GM18867 (cell line): ENCODE measurements around the gene KLRC3.
"Not testable (repeated sequence)": the region's sequence is repeated elsewhere in the genome, so short reads cannot be mapped to it uniquely, and the experiment has no call there.

Source experiments
- ATAC-seq: cut with Tn5 transposase; IDR thresholded peaks from one replicate; pipeline ENCODE4 v1.9.1; 2021; ENCODE audit warnings: mild to moderate bottlenecking, moderate library complexity; ENCODE audit not compliant: unreplicated experiment

Gene KLRC3

GRCh38 chr12:10420334-10420733 lies at the start of gene KLRC3:
KLRC3 (minus strand) TSS chr12:10420595; CDS start chr12:10420550, 45 bp downstream.
- not testable (repeated sequence) for ATAC-seq

DNA sequence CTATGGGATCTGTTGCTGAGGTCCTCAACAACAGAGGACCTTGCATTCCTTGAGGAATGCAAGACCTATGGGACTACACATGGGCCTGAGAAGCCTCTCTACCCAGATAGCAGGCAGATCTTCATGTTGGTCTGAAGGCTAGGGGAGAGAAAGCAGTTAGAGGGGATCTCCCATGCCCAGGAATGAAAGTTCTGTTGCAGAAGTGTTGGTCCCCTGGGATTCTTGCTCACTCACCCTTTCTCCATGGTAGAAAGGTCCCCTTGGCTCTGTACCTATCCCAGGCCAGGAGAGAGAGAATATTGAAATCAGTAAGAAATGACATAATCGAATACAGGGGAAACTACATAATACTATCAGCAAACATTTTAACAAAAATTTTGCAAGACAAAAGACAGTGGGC lies 49.3 kb upstream of the KLRC3 start:
- ATAC-seq, result no peak

DNA sequence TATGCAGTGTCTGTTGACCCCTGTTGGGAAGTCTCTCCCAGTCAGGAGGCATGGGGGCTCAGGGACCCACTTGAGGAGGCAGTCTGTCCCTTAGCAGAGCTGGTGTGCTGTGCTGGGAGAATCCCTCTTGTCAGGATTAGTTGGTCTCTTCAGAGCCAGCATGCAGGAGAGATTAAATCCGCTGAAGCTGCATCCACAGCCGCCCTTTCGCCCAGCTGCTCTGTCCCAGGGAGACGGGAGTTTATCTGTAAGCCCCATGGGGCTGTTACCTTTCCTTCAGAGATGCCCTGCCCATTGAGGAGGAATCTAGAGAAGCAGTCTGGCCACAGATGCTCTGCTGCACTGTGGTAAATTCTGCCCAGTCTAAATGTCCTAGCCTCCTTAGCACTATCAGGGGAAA lies 45.9 kb upstream of the KLRC3 start:
- ATAC-seq, result no peak

GRCh38 chr12:10457760-10458159 lies 37.4 kb upstream of the KLRC3 start:
- no peak for ATAC-seq

DNA sequence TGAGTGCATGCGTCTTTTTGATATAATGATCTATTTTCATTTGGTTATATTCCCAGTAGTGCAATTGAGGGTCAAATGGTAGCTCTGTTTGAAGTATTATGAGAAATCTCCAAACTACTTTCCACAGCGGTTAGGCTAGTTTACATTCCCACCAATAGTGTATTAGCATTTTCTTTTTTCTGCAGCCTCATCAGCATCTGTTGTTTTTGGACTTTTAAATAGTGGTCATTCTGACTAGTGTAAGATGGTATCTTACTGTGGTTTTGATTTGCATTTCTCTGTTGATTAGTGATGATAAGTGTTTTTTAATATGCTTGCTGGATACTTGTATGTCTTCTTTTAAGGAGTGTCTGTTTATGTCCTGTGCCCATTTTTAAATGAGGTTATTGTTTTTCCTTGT lies 36.5 kb upstream of the KLRC3 start:
- no peak for ATAC-seq

DNA sequence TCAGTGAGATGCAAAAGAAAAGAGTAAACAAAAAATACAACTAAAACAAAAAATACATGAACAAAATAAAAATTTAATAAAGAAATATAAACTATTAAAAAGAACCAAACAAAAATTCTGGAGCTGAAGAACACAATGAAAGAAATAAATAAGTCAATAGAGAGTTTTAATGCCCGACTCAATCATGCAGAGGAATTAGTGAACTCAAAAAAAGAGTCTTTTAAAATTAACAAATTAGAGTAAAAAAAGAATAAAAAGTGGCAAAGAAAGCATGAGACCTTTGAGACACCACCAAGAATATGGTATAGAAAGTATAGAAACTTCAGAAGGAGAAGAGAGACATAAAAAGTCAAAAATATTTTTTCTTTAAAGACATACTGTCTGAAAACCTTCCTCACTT lies 35.4 kb upstream of the KLRC3 start:
- no peak for ATAC-seq

DNA sequence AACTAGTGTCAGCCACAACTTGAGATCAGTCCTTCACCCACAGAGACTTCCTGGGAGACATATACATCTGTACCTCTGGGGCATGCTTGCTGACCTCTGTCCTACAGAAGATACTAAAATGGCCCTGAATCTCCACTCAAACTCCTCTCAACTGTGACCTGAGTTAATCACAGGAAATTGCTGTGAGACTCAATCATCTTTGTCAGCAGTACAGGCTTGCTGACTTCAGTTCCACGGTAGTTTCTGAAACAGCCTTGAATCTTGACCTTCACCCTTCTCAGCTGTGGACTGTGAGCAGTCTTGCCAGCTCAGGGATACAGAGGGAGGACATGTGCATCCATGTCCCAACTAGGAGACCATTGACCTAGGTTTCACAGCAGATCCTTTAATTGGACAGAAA lies 34.1 kb upstream of the KLRC3 start:
- ATAC-seq, result no peak

- no peak for ATAC-seq
Observed at GRCh38 chr12:10453156-10453555, 32.8 kb upstream of the KLRC3 start, which contains the start of gene KLRC1. KLRC1 (minus strand) TSS chr12:10453377; CDS start chr12:10451156, 2,221 bp downstream.

DNA sequence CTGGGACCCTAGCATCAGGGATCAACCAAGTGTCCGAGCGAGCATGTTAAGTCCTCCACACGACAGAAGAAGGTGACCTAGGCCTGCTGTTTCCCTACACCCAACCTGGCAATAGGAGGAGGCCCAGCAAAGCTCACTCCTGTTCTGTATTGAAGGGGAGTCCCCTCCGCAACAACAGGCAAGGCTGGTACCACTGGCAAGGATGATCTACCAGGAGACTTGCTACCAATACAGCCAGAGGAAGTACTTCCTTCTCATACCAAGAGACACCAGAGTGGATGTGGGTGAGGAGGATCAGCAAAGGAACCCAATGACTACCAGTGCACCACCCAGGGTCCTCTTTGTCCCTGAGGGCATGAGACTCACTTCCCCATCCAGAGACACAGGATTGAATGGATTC lies 27.8 kb upstream of the KLRC3 start:
- no peak for ATAC-seq

GRCh38 chr12:10446052-10446451 lies 25.7 kb upstream of the KLRC3 start:
- not testable (repeated sequence) for ATAC-seq

DNA sequence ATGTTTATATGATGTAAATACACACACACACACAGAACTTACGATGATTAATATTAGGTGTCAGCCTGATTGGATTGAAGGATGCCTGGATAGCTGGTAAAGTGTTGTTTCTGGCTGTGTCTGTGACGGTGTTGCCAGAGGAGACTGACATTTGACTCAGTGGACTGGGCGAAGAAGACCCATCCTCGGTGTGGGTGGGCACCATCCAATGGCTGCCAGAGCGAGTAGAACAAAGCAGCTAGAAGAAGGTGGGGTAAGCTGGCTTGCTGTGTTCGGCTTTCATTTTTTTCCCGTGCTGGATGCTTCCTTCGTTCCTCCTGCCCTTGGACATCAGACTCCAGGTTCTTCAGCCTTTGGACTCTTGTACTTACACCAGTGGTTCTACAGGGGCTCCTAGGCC lies 20.7 kb upstream of the KLRC3 start:
- not testable (repeated sequence) for ATAC-seq

- not testable (repeated sequence) for ATAC-seq
Observed at GRCh38 chr12:10439608-10440274, 19.3 kb upstream of the KLRC3 start.

- not testable (repeated sequence) for ATAC-seq
Observed at GRCh38 chr12:10437601-10438000, 17.2 kb upstream of the KLRC3 start.

GRCh38 chr12:10435816-10436215 lies 15.4 kb upstream of the KLRC3 start, which contains the start of gene KLRC2:
KLRC2 (minus strand) TSS chr12:10436010; CDS start chr12:10435986, 24 bp downstream.
- not testable (repeated sequence) for ATAC-seq

DNA sequence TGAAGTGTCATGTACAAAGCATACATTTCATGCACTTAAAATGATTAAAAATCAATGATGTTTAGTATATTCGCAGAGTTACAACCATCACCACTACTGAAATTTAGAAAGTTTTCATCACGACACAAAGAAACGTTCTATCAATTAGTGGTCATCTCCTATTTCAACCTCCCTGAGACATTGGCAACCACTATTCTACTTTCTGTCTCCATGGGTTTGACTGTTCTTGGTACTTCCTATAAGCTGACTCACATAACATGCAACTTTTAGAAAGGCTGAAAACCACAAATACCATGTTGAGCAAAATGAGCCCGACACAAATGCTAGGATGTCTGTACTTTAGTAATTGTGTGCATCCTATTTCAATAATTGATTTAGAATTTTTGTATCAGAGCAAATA lies 10.2 kb upstream of the KLRC3 start:
- ATAC-seq, result not testable (repeated sequence)

DNA sequence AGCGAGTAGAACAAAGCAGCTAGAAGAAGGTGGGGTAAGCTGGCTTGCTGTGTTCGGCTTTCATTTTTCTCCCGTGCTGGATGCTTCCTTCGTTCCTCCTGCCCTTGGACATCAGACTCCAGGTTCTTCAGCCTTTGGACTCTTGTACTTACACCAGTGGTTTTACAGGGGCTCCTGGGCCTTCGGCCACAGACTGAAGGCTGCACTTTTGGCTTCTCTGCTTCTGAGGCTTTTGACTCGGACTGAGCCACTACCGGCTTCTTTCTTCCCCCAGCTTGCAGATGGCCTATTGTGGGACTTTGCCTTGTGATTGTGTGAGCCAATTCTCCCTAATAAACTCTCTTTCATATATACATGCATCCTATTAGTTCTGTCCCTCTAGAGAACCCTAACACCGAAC lies 5.5 kb upstream of the KLRC3 start:
- not testable (repeated sequence) for ATAC-seq

DNA sequence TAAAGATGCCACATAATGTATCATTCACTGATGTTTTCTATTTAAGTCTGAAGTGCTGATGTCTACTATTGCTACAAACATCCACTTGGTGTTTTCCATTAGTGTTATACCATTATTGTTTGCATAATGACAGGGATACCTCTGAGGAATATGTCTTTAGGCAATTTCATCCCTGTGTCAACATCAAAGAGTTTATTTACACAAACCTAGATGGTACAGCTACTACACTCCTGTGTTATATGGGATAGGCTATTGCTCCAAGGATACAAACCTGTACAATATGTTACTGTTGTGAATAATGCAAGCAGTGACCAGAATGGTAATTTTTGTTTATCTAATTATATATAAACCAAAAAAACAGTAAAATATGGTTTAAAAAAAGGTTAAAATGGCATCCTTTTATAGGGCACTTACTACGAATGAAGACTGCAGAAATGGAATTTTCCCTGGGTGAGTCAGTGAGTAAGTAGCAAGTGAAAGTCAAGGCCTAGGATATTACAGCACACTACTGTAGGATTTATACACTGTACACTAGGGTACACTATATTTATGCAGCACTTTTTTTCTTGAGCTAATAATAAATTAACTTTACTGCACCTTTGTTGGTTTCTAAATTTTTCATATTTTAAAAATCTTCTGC lies 4.0 kb upstream of the KLRC3 start:
- not testable (repeated sequence) for ATAC-seq

DNA sequence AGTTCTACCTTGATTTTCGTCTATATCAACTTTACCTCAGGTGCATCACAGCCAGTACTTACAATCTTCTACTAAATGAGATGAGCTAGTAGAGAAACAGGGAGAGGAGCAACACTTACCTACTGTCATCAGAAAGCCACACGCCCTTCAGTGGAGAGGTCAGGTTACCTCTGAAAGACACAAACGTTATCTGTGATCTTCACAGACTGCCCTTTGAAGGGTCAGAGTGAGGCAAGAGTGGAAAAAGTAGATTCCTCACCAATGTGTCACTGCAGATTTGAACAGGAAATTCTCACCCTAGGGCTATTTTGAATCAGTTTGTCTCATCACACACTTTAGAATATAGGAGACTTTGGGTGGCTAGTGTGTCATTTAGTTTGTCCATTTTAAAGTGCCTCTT lies 1.8 kb upstream of the KLRC3 start:
- not testable (repeated sequence) for ATAC-seq

DNA sequence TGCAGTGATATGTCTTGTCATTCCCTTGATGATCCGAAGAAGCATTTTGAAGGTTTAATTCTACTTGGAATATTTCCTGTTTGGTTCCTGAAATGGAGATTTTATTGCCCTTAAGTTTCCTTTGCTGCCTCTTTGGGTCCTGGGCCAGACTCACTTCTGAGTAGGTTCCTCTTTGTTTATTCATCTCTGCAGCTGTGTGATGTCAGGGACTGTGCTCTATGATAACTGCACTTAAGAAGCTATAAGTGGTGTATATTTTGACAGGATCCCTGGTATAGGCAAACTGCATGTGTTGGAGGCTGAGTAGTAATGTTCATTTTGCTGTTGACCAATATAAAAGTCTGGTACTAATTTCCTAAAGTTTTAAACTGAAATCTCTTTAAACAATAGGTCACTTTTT lies 11.0 kb downstream of the KLRC3 start, which contains the start of gene KLRC4:
Gene KLRC4, minus strand, starts transcription at position 366 of the 400 bp plus-strand sequence. Its CDS starts 182 bp downstream, at position 184.
- no peak for ATAC-seq

- ATAC-seq, result no peak
Observed at GRCh38 chr12:10408842-10409241, 11.6 kb downstream of the KLRC3 start.

GRCh38 chr12:10406725-10407124 lies 13.7 kb downstream of the KLRC3 start:
- no peak for ATAC-seq

DNA sequence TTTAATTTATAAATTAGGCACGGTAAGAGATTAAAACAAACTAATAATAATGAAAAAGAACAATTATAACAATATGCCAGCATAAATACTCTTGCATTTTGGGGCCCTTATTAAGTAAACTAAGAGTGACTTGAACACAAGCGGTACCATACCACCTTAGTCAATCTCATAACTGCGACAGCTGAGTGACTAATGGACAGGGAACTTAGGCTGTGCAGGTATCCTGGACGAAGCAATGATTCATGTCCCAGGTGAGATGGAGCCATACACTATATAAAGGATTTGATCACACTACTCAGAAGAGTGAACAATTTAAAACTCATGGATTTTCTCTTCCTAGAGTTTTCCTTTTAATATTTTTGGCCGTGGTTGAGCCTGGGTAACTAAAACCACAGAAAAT lies 15.1 kb downstream of the KLRC3 start:
- ATAC-seq, result no peak
